H1 (cell line): ENCODE measurements around the gene MMP20.

Source experiments
- ASH2L ChIP-seq: fragments of 200-600, 300-600 bp; sonication (generic); IDR thresholded peaks from one replicate; pipeline ENCODE4 v1.7.1; 2017; ENCODE audit warnings: low read length
- CREB1 ChIP-seq: IDR thresholded peaks from 2 replicates; pipeline ENCODE4 v1.6.1; 2012; ENCODE audit warnings: inconsistent platforms
- CTBP2 ChIP-seq: IDR thresholded peaks from 2 replicates; pipeline ENCODE4 v1.7.0; 2011; ENCODE audit warnings: borderline replicate concordance, mild to moderate bottlenecking, moderate library complexity, mixed read lengths, low read length; ENCODE audit not compliant: insufficient read depth, insufficient read length
- POLR2AphosphoS5 ChIP-seq: IDR thresholded peaks from 2 replicates; pipeline ENCODE4 v1.6.1; 2011; ENCODE audit warnings: low read depth, low read length
- TAF1 ChIP-seq: IDR thresholded peaks from 2 replicates; pipeline ENCODE4 v1.6.1; 2011; ENCODE audit warnings: mild to moderate bottlenecking, low read depth, low read length
- TF ChIP-seq, protein P1 (sequence below), 3 experiments: IDR thresholded peaks; 1 replicate in 2 of 3; 2 replicates in 1 of 3; pipeline versions ENCODE4 v1.5.1 to v1.6.1; 2011; ENCODE audit warnings: low read length in 3 of 3, mild to moderate bottlenecking in 3 of 3, inconsistent platforms in 2 of 3, low read depth in 1 of 3, moderate library complexity in 1 of 3; ENCODE audit not compliant: insufficient read depth in 1 of 3; ENCODE audit errors: control extremely low read depth in 1 of 3

DNA sequence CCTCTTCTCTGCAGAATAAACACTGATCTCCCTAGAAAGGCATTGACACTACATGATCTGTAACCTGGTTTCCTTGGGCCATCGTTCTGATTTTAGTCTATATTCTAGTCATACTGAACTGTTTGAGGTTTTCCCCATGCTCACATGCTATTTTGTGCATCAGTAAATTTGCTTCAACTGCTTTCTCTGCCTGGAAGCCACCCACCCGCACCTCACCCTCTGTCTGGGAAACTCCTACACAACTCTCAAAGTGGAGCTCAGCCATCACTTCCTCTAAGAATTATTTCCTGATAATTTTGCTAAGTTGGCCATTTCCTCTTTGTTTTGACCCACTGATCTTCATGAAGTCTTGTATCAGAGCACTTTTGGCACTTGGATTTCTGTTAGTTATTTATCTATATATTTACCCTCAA, 36.1 kb downstream of the MMP20 start:
- TF ChIP-seq, protein P1, sequence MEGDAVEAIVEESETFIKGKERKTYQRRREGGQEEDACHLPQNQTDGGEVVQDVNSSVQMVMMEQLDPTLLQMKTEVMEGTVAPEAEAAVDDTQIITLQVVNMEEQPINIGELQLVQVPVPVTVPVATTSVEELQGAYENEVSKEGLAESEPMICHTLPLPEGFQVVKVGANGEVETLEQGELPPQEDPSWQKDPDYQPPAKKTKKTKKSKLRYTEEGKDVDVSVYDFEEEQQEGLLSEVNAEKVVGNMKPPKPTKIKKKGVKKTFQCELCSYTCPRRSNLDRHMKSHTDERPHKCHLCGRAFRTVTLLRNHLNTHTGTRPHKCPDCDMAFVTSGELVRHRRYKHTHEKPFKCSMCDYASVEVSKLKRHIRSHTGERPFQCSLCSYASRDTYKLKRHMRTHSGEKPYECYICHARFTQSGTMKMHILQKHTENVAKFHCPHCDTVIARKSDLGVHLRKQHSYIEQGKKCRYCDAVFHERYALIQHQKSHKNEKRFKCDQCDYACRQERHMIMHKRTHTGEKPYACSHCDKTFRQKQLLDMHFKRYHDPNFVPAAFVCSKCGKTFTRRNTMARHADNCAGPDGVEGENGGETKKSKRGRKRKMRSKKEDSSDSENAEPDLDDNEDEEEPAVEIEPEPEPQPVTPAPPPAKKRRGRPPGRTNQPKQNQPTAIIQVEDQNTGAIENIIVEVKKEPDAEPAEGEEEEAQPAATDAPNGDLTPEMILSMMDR (IDR thresholded peaks at IDR 0.05; ENCODE audit: control extremely low read depth in 1 of 3, insufficient read depth in 1 of 3, low read depth in 1 of 3, low read length in 3 of 3): no peak
- no peak for TF ChIP-seq CREB1
- TF ChIP-seq TAF1: no peak
- TF ChIP-seq ASH2L: no peak
- no peak for TF ChIP-seq CTBP2
- no peak for TF ChIP-seq POLR2AphosphoS5
